Activated CD4-positive, alpha-beta T cell treated with anti-CD3 and anti-CD28 coated beads, Interleukin-2, Interleukin-4, amounts not matched to agents 100 ng/mL and 50 ng/mL, durations not matched to agents 16 hours and 8 hours (primary cell): ENCODE results near the gene ANO1.

Experiments
- DNase-seq: peaks from one replicate; pipeline ENCODE4 v3.0.0-alpha.2; 2020; ENCODE audit warnings: low spot score

ANO1 gene

DNA sequence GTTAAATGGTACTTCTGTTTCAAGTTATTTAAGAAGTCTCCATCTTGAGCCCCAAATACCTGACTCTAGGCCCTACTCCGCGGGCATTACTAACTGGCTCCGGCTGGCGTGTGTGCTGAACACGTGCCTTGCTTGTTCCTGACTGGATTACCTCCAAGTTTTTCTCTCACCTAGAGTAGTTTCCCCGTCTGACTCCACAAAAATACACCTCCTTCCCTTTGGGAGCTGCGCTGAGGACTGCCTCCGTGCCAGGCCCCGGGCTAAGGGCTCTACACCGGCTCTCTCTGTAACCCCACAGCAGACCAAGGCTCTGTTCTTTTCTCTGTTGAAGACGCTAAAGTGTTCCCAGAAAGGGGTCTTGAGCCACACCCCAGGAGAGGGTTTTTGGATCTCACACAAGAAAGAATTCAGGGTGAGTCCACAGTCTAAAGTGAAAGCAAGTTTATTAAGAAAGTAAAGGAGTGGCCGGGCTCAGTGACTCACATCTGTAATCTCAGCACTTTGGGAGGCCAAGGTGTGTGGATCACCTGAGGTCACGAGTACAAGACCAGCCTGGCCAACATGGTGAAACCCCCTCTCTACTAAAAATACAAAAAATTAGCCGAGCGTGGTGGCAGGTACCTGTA, 61.8 kb downstream of the ANO1 start:
- DNase-seq = no peak

DNA sequence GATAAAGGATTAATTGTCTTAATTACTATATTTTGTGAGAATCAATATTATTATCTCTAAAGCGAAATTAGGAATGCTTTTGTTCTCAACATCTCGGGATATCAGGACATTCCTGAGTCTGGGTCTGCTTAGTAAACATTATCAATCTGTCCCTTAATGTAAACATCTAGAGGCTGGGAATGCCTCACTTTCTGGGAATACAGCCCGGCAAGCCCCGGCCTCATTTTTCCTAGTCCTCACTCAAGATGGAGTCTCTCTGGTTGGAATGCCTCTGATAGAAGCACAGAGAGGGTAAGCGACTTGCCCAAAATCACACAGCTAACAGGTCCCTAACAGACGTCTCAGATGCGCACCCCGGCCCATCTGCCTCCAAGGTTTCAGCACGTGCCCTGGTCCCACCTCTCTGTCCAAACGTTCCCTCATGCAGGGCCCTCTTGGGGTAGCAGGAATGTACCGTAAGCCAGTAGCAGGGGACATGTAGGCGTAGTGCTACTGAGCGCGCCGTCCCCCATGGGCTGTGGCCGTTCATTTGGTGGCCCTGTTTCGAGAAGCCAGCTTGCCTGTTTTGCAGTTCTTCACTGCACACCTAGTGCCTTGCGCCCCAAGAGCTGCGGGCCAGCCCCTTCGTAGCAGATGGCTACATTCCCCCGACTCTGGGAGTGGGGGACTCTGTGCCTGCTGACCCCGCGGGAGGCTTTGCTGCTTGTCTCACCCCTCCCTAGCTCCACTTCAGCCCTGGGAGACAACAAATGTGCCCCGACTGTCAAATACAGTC, 62.8 kb downstream of the ANO1 start:
- DNase-seq = no peak

DNA sequence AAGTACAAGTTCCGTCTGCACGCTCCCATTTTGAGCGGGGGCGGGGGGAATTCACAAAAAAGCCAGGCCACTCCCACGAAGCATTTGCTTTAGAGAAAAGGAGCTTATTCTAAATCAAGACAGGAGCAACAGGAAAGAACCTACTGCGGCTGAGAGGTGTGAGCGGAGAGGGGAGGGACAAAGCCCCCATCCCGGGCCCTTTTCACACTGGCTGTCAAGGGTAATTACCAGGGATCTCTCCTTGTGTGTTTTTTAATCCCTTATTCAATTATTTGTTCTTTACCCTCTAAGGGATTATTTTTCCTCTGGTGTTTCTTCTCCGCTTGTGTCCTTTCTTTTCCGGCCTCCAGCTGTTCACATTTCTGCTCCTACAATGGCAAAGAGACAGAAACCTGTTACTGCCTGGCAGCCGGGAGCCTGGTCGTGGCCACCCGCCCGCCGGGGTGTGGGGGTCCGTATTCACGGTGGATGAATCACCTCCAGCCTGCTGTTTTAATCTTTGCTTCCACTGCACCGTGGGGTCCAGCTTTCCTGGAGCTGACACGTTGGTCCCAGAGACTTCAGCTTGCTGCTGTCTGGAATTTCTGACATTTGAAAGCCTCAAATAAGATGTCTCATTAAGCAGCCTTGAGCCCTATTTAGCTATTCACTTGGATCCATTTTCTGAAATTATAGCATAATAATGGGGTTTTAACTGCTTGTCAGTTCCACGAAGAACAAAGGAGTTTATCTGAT, 63.5 kb downstream of the ANO1 start:
- no peak for DNase-seq

DNA sequence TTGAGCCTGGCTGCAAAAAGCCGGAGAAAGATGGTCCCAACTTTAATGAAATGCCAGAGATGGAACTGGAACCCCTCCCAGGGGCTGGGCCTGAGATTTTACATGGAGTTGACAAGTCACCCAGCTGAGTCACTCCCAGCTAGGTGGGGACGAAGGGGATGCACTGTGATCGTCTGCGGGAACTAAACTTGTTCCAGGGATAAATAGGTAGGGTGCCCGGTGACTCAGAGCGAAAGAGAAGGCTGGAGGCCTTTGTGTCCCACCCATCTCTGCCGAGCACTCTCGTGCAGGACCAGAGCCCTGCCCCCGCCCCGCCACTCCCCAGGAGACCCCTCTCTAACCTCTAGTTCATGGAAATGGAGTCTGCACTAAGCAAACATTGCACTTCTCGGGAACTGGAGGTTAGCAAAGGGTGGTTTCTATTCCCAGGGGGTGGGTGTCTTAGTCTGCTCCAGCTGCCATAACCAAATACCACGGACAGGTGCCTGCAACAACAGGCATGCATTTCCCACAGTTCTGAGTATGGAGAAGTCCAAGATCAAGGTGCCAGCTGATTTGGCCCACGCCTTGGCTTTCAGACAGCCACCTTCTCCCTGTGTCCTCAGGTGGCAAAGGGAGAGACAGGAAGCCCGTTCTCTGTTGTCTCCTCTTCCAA, 64.2 kb downstream of the ANO1 start:
- DNase-seq = no peak

DNA sequence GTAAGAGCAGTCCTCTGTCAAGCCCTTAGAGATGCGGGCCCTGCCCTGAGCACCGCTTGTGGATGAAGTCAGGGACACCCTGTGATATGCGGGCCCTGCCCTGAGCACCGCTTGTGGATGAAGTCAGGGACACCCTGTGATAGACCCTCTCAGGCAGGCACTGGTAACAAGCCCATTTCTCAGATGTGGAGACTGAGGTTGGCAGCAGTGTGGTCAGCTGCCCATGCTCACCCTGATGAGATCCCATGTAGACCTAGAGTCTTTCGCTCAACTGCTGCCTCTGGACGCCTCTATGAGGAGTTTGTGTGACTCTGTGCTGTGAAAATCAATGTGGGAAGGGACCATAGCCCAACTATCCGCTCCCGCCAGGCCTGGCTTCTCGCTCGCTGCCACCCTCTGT, 66.1 kb downstream of the ANO1 start:
- no peak for DNase-seq

DNA sequence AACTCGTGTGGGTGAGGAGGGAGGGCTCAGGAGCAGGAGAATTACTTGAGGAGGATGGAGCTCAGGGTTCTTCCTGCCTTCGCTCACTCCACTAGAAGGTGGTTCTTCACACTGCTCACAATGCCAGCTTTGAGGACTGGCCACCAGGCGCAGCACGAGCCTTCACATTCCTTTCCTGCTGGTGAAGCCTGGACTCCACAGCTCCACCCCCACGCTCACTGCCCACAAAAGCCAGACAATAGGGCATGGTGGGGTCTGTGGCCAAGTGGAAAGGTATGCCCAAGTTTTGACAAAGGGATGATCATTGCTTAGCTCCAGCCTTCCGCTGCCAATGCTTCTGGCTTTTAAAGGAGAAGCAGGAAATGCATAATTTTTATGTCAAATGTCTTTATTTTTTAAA, 67.0 kb downstream of the ANO1 start:
- no peak for DNase-seq

DNA sequence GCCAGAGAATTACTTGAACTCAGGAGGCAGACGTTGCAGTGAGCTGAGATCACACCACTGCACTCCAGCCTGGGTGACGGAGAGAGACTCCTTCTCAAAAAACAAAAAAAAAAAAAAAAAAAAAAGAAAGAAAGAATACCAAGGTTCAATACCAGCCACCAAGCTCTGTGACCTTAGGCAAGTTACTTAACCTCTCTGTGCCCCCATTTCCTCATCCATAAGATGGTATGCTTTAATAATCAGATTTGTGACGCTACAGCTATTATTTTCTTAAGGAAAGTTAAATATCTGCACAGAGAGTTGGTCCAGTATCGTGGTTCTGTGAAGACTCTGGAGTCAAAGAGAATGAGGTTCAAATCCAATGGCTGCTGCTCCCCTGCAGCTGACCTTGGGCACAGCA, 67.7 kb downstream of the ANO1 start:
- DNase-seq = no peak

DNA sequence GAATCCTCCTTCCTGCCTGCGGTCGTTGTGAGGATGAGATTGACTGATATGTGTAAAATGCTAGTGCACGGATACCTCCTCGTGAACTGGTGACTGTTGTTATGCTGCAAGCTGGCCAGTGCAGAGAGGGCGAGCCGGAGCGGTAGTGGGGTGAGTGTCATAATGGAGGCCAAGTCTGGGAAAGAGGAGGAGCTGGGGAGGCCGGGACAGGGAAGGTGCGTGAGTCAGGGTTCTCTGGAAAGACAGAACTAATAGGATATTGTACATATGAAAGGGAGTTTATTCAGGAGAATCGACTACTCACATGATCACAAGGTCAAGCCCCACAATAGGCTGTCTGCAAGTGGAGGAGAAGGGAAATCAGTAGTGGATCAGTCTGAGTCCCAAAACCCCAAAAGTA, 68.2 kb downstream of the ANO1 start:
- DNase-seq = no peak

DNA sequence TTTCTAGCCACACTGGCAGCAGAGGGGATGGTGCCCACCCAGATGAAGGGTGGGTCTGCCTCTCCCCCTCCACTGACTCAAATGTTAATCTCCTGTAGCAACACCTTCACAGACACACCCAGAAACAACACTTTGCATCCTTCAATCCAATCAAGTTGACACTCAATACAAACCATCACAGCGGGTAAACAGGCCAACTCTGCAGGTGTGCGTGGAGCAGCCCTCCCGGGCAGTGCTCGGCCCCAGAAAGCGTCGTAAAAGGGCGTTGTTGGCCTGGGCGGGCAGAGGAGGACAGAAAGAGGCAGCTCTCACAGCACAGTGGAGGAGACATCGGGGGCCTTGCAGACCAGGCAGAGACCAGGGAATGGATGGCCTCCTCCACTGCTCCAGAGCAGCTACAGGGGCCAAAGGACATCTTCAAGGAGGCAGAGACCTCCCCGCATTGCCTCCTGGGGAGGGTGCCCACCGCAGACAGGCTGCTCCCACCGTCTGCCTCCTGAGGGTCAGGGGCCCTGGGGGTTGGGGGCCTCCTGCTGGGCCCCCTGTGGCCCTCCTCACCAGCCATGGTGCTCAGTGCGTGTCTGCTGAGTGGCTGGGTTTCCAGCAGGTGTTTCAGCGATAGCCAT, 68.9 kb downstream of the ANO1 start:
- DNase-seq = no peak

DNA sequence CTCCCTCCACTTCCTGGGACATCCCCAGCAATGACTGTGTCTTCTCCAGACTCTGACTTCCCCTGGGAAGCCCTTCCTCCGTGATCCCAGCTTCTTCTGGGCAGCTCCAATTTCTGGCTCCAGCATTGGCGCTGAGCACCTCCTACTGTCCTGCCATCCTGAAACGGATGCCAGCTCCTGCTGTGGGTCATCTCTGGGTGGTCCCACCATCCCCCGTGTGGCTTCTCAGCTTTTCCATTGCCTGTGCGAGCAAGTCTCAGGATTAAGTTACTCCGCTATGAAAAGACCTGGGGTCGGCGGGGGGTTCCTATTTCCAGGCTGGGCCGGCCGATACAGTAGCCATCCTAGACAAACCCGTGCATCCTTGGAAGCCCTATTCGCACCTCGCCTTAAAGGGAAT, 69.6 kb downstream of the ANO1 start:
- DNase-seq = no peak

DNA sequence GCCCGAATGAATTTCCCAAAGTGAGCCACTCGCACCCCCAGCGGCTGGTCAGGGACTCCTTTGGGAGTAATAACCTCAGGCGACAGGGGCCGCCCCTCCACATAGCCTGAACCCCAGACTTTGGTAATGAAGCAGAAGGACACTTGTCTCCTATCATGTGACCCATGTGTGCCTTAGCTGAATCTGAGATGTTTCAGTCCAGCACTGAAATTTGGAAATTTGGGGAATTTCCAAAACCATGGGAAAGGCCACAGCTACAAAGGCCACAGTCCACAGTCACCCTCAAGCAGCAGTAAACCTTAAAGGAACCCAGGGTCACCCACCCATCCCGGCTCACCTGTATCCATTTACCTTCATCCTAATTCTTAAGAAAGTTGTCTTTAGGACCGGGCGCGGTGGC, 73.6 kb downstream of the ANO1 start:
- no peak for DNase-seq

DNA sequence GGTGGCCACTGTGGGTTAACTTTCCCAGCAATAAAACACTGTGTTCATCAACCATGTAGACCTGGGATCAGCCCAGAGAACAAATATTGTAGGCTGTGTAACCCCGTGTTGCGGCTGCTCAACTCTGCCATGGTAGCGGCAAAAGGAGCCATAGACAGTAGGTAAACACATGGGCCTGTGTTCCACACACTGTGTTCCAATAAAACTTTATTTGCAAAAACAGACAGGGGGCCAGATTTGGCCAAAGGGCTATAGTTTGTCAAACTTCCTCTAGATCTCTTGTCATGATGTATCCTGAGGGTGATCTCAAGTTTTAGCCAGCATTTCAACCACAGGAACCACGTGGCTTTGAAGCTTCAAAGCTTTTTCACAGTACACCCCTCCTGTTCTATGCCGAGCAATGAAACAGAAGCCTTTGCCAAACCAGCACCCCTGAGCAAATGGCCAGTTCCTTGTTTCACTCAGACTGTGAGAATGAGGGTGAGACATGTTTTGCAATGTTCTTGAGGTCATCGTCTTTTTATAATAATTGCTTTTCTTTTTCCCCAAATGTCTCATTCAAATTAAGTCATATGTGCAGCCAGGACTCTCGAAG, 75.1 kb downstream of the ANO1 start:
- no peak for DNase-seq

DNA sequence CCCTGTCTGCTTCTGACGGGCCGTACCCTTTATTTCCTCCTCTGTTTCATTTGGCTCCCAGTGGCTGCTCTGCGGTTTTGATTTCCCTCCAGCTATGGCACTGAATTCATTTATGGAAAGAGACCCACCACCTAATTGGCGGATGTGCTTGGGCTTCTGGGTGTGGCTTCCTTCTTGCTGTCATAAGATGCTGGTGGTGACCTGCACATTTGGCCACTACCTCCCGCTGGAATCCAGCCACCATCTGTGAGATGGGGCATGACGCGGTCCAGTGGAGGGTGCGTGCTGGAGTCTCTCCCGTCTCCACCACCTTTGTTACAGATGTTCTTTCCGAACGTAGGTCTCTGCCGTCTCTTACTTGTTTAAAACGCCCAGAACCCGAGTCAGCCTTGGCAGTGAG, 77.3 kb downstream of the ANO1 start:
- DNase-seq = no peak

DNA sequence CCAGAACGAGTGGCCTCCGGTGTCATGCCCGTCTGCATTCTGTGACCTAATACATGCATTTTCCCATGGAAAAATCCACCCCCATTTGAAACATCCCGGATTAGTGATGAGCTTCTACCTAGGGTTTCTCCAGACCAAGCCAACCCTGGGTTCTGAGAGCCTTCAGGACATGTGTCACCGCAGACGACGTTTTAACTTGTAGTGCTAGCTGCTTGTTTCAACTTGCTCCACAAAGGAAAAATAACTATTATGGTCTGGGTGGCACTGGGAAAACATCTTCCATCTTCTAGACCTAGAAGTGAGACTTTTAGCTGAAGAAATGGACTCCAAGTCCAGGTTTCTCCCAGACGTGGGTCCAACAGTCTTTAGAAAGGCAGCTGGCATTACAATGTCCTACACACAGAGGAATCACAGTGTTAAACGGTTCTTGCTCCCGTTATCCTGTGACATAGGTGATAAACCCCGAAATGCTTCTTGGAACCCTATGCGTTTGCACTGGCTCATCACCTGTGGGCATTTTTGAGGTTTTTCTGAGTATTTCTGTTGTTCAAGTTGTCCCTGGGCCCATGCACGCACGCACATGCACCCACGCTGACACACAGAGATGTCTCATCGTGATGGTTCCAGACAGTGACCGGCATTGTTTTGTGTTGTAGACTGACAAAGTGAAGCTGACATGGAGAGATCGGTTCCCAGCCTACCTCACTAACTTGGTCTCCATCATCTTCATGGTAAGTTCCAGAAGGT, 78.3 kb downstream of the ANO1 start:
- DNase-seq = no peak

DNA sequence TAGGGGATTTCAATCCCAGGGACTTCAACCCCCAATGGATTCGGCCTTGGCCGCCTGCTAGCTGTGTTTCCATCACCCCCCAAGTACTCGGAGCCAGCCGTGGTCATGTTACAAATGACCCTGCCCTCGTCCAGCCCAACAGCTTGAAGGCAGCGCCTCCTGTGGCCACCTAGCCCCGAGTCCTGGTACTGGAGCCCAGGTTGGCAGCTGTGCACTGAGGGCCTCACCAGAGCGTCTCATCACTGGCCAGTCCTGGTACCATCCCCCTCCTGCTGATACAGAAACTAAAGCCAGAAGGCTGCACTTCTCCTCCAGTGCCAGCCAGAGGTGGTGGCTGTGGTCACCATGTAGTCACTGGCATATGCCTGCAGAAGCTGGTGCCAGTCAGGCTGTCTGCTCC, 80.1 kb downstream of the ANO1 start:
- DNase-seq = no peak

DNA sequence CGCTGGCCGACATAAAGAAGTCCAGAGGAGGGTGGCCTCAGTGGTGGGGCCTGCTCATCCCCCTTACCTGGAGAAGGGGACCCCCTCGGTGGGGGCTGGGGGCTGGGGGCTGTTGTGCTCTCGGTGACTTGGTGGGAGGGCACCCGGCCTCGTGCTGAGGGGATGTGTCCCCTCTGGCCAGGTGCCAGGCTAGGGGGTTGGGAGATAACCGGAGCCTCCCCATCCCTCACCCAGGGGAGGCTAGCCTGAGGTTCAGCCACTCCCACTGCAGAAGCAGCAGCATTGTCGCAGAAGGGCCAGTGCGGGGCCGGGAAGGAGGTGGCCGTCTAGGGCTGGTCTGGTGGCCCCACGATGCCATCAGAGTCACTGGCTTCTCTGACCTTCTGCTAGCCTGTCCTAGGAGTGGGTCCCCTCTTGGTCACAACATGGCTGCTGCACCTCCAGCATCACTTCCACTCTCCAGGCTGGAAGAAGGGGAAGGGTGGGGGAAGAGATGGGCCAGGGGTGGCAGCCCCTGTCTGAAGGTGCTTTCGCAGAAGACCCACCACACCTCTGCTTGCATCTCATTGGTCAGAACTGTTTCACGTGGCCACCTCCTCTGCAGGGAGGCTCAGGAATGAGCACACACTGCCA, 80.8 kb downstream of the ANO1 start:
- DNase-seq = no peak

DNA sequence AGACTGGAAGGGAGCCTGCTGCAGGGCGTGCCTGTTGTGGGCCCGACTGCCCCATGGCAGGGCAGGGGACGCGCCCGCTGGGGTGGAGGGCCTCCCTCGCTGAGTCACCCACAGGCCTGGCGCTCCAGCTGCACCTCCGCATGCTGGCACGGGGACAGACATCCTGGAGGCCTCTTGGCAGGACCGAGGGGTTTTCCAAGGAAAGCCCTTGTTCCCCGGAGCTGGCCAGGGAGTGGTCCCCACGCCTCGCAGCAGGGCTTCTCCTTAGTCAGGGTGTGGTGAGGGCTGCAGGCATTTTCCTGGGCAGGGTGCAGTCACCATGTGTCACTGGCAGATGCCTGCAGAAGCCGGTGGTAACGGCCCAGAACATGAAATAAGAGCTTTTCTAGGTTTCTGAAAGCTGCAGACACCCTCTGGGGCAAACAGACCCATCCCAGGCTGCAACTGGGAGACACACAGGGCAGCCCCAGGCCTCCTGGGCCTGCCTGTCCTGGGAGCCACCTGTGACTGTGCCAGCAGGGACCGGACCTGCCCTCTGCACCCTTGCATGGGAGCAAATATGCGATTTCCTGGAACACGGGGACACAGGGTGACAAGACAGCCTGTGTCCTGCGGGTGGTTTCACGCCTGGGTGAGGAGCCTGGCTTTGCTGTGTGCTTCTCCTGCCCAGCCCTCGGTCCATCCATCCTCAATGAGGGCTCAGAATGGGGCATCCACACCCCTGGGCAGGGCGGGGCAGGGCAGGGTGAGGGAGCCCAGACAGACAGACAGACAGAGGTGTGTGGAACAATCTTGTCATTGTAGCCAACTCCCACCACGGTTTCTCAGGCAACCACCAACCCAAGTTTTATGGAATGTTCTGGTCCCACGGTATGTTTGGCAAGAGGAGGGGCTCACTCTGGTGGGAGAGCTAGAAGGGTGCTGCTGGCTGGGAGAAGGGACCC, 81.8 kb downstream of the ANO1 start:
- DNase-seq = no peak

DNA sequence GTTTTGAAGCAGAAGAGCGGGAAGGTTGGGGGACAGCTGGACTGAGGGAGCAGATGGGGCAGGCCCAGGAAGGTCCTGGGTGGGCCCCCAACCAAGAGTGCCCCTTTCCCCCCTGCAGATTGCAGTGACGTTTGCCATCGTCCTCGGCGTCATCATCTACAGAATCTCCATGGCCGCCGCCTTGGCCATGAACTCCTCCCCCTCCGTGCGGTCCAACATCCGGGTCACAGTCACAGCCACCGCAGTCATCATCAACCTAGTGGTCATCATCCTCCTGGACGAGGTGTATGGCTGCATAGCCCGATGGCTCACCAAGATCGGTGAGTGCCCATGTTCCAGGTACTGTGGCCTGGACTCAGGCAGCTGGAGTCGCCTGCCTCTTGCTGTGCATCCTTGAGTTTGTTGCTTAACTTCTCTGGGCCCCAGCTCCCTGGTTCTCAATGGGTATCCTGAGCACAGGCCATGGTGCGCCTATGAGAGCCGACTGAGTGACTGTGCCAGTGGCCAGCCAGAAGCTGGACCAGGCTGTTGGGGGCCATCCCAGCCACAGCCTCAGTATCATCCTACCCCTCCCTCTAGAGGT, 83.0 kb downstream of the ANO1 start:
- DNase-seq = no peak

DNA sequence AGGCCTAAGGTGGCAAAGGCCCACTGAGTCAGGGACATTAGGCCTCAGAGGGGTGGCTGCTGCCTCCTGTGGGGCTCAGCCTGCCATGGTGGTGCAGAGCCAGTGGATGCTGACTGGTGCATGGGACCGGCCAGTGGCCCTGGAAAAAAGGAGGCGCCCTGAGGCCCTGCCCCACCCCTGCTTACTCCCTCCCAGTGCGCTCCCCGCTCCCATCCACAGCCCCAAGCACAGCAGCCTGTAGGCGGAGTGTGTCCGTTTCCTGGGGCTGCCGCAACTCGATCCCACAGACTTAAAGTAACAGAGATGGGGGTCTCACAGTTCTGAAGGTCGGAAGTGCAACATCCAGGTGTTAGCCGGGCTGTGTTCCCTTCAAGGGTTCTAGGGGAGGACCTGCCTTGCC, 86.6 kb downstream of the ANO1 start:
- DNase-seq = no peak
